Choroid plexus epithelial cell (primary cell): Measurements from ENCODE around the gene CNKSR2.
A peak's percentile ranks its signal among the peaks of the same experiment; 100 is the strongest.

Experiments
- DNase-seq: peaks from one replicate; pipeline ENCODE4 v3.0.0-alpha.2; 2010; ENCODE audit warnings: low read depth
- H3K4me3 ChIP-seq: 2 replicates; pipeline ENCODE4 v1.5.1; 2011; ENCODE audit warnings: low read depth, mild to moderate bottlenecking, control low read depth, low read length, moderate library complexity
- TF ChIP-seq, protein P1 (sequence below): conservative IDR thresholded peaks from 2 replicates; pipeline ENCODE4 v1.5.1; 2011; ENCODE audit warnings: low read depth, mild to moderate bottlenecking, control low read depth, inconsistent platforms, low read length, moderate library complexity

Gene CNKSR2

DNA sequence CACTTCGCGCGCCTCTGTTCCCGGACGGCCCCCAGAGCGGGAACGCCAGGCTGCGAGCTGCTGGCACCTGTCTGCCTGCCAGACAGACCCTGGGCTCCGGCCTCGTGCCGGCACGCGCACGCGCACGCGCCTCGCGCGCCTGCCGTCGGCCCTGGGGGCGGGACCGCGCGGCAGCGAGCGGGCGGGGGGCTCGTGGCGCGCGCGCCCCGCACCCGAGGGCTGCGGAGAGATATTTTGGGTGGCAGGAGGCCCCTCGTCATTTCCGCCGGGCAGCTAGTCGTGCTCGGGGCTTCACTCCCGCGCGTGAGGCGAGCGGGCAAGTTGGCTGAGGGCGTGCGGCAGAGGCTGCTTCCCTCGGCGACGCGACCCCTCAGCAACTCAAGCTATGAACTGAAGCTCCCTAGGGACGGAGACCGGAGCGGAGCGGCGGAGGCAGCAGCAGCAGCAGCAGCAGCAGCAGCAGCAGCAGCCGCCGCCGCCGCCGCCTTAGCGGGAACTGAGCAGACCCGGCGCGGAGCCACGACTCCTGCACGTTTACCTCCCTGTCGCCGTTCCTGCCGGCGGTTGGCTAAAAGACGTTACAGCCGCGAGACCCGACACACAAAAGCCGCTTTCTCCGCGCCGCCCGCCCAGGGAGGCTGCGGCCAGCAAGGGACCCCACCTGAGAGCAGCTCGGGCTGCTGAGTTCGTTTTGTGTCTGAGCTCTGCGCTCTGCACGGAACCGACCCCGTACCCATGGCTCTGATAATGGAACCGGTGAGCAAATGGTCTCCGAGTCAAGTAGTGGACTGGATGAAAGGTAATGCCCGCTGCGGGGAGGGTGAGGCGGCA lies at the start of gene CNKSR2:
Gene CNKSR2, plus strand, starts transcription at position 256 of the 831 bp plus-strand sequence. Its CDS starts 480 bp downstream, at position 736.
- TF ChIP-seq, protein P1, sequence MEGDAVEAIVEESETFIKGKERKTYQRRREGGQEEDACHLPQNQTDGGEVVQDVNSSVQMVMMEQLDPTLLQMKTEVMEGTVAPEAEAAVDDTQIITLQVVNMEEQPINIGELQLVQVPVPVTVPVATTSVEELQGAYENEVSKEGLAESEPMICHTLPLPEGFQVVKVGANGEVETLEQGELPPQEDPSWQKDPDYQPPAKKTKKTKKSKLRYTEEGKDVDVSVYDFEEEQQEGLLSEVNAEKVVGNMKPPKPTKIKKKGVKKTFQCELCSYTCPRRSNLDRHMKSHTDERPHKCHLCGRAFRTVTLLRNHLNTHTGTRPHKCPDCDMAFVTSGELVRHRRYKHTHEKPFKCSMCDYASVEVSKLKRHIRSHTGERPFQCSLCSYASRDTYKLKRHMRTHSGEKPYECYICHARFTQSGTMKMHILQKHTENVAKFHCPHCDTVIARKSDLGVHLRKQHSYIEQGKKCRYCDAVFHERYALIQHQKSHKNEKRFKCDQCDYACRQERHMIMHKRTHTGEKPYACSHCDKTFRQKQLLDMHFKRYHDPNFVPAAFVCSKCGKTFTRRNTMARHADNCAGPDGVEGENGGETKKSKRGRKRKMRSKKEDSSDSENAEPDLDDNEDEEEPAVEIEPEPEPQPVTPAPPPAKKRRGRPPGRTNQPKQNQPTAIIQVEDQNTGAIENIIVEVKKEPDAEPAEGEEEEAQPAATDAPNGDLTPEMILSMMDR: no peak
- H3K4me3 ChIP-seq: peak within 1 kb of the TSS; percentile 46
- peak; percentile 2 for DNase-seq

DNA sequence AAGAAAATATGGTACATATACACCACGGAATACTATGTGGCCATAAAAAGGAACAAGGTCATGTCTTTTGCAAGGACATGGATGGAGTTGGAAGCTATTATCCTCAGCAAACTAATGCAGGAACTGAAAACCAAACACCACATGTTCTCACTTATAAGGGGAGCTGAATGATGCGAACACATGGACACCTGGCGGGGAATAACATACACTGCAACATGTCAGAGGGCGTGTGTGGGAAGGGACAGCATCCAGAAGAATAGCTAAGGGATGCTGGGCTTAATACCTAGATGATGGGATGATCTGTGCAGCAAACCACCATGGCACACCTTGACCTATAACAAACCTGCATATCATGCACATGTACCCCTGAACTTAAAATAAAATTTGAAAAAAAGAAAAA lies 19.5 kb upstream of the CNKSR2 start:
- TF ChIP-seq, protein P1: no peak
- no peak for DNase-seq
- H3K4me3 ChIP-seq: no peak overlapping the region

DNA sequence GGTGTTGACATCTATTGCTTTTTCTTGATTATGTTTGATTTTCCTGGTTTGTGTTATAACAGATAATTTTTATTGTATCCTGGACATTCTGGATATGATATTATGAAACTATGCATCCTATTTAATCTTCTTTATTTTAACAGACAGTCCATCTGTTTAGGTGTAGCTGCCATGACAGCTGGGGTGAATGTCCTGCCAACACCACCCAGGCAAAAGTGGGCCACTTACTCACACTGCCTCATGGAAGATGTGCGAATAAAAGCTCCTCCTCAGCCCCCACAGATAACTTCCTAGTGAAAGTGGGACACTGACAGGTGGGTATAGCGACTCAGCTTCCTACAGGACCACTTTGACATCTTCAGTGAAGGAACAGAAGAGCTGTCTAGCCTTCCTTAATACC lies 18.4 kb upstream of the CNKSR2 start:
- H3K4me3 ChIP-seq: no peak overlapping the region
- TF ChIP-seq, protein P1: no peak
- DNase-seq: no peak

DNA sequence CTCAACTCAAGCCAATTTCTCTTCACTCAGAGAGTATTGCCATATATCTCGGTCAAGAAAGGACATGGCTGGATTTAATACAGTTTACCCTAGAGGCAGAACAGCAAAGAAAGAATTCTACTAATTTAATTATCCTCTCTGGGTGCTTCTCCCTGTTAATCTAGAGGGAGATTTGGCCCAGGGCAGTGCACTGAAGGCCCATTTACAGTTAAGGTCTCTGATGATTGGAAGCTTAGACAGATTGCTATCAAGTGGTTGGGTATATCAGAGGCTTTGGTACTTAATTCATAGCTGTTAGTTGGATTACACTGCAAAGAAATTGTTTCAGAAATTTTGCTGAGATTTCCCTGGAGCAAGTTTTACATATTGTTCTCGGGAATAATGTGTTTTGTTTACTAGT lies 4.6 kb upstream of the CNKSR2 start:
- no peak overlapping the region for H3K4me3 ChIP-seq
- no peak for DNase-seq
- TF ChIP-seq, protein P1: no peak

DNA sequence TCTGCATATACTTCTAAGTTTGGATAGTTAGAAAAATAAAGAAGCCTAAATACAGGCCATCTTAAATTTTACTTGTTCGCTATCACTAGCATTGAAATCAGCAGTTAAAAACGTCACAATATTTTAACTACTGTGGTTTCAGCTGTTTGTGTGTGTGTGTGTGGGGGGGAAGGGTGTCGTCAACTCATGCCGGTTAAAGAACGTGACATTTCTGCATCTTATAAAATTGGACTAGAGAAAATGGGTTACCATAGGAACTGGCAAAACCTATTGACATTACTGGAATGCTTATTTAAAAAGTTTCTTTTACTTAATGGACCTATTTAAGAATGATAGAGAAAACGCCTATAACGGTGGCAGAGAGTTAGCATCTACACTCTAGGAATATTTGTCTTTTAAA lies 1.2 kb upstream of the CNKSR2 start:
- TF ChIP-seq, protein P1: no peak
- H3K4me3 ChIP-seq: no peak overlapping the region
- DNase-seq: no peak

DNA sequence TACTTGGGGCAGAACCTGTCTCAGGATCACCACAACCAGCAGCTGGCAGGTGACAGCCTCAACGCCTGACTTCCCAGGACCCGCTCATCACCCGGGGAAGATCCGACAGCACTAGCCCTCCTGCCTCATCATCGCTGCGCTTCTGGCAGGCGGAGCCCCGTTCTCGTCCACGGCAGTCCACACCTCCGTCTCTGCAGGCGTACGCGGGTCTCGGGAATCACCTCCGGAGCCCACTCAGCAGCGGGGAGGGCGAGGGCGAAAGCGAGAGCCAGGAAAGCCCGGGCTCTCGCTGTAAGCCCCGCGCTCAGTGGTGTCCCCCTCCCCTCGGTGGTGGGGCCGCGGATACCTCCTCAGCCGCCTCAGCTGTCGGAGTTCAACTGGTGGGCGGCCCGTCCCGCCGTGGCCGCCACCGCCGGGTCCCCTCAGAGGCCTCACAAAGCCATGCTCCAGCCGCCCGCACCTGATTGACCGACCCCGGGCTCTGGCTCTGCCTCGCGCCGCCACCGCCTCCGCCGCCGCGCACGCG lies 518 bp upstream of the CNKSR2 start:
- no peak for DNase-seq
- TF ChIP-seq, protein P1: no peak
- peak overlapping the region; percentile 46 for H3K4me3 ChIP-seq
